Endothelial cell (in vitro differentiated cells): Measurements from ENCODE around the gene OR10A3. TPM values are rescaled to one million over a fixed set of nuclear protein-coding genes. Genes with fewer than 3 reads are reported as not detected.
A peak's percentile ranks its signal among the peaks of the same experiment; 100 is the strongest.

ENCODE experiments used
- DNase-seq: peaks from one replicate; pipeline ENCODE4 v3.0.0; 2021; ENCODE audit warnings: low spot score
- H3K27ac Mint-ChIP-seq: one replicate; pipeline ENCODE4 v1.8.0; 2021; ENCODE audit warnings: mixed read lengths, inconsistent platforms; ENCODE audit not compliant: unreplicated experiment
- H3K27me3 Mint-ChIP-seq: one replicate; pipeline ENCODE4 v1.8.0; 2021; ENCODE audit warnings: mild to moderate bottlenecking, moderate library complexity, mixed read lengths, inconsistent platforms; ENCODE audit not compliant: unreplicated experiment
- H3K36me3 Mint-ChIP-seq: one replicate; pipeline ENCODE4 v1.8.0; 2021; ENCODE audit warnings: mild to moderate bottlenecking, low read depth, mixed read lengths, inconsistent platforms; ENCODE audit not compliant: unreplicated experiment
- H3K4me1 Mint-ChIP-seq: one replicate; pipeline ENCODE4 v1.8.0; 2021; ENCODE audit warnings: mild to moderate bottlenecking, mixed read lengths, inconsistent platforms; ENCODE audit not compliant: unreplicated experiment
- H3K4me3 Mint-ChIP-seq: one replicate; pipeline ENCODE4 v1.8.0; 2021; ENCODE audit warnings: mild to moderate bottlenecking, mixed read lengths, inconsistent platforms; ENCODE audit not compliant: unreplicated experiment
- H3K9me3 Mint-ChIP-seq: one replicate; pipeline ENCODE4 v1.8.0; 2021; ENCODE audit warnings: mixed read lengths, inconsistent platforms; ENCODE audit not compliant: unreplicated experiment
- CTCF ChIP-seq: fragments of 200-600 bp; sonication (generic); IDR thresholded peaks from one replicate; pipeline ENCODE4 v1.5.0; 2021; ENCODE audit warnings: antibody characterized with exemption; ENCODE audit not compliant: unreplicated experiment
- total RNA-seq: library from RNA; stranded (reverse); fragmentation: NEBNext Ultra II Directional; extraction: Animal tissue kit (Norgen Biotek cat#: 25700); gene quantifications from one replicate; pipeline ENCODE4 v1.2.1, GENCODE V29; 2021; ENCODE audit not compliant: unreplicated experiment

Gene OR10A3
- total RNA-seq, 1 donor from 2014 or later = not detected

- TF ChIP-seq CTCF = no peak
- DNase-seq = no peak
- peaks cover 55% of the 10 kb centered on the region for H3K4me1 Mint-ChIP-seq
- no peaks in the 10 kb centered on the region for H3K36me3 Mint-ChIP-seq
- H3K4me3 Mint-ChIP-seq = no peak overlapping the region
- H3K27me3 Mint-ChIP-seq = no peaks in the 10 kb centered on the region
- H3K9me3 Mint-ChIP-seq = no peaks in the 10 kb centered on the region
- H3K27ac Mint-ChIP-seq = peak overlapping the region; percentile 88
Observed at GRCh38 chr11:7906481-7906880, 35.0 kb downstream of the OR10A3 start.

DNA sequence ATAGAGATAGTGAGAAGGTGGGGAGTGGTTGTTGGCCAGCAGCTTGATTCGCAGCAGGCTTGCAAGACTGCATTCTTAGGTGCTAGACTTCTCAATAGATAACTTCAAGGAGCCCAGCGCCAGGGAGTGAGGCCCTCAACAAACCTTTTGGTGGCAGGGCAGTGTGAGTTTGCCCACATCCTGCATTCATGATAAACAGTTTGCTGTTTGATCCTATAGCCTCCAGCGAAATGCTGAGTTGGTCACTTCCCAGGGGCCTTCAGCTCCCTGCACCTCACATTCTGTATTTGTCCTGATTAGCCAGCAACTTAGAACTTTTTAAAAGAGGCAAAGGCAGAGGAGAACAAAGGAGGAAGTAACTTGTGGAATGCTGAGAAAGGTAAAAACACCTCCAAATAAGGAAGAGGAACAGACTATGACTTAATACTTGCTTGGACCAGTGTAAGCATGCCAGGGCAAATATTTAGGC, 35.5 kb downstream of the OR10A3 start:
- DNase-seq = no peak
- peak overlapping the region; percentile 88 for H3K27ac Mint-ChIP-seq
- no peaks in the 10 kb centered on the region for H3K36me3 Mint-ChIP-seq
- H3K9me3 Mint-ChIP-seq = no peaks in the 10 kb centered on the region
- no peak for TF ChIP-seq CTCF
- peaks cover 55% of the 10 kb centered on the region for H3K4me1 Mint-ChIP-seq
- no peak overlapping the region for H3K4me3 Mint-ChIP-seq
- H3K27me3 Mint-ChIP-seq = no peaks in the 10 kb centered on the region

DNA sequence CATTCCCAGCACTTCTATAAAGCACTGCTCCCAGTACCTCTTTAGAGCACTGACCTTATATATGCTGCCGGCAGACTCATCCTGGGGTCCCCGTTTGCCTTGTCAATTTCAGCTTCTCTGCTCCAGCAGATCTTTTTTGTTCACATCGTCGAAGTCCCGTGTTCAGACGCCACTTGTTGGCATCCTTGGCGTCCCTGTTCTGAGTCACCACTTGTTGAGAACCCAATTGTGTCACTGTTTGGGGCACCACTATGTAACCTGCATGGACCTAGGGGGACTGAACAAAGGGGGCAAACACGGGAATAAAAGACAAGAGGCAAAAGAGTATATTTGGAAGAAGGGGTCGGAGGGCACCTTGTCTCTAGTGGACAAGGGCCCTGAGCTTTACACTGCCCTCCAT, 36.0 kb downstream of the OR10A3 start:
- Mint-ChIP-seq H3K4me3 (no peak overlapping the region), H3K4me1 (peaks cover 54% of the 10 kb centered on the region), H3K27ac (peak overlapping the region; percentile 65), H3K27me3 (no peaks in the 10 kb centered on the region), H3K36me3 (no peaks in the 10 kb centered on the region), H3K9me3 (no peaks in the 10 kb centered on the region)
- no peak for DNase-seq
- no peak for TF ChIP-seq CTCF

DNA sequence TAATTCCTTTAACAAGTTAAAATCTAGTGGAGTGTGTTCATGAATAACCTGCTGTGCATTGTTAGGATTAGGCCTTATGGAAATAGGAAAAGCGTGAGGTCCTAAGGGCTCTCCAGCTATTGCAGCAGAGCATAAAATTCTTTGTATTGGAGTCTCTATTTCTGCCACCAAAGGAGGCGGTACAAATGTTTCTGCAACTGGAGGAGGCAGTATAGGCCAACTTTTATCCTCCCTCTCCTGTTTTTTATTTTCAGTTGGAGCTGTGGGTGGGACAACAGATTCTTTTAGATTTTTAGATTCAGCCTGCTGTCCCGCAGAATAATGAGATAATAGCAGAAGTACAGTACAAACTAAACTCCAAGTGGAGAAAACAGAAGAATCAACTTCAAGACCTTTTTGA, 36.6 kb downstream of the OR10A3 start:
- no peak overlapping the region for H3K4me3 Mint-ChIP-seq

GRCh38 chr11:7903940-7904339, 37.6 kb downstream of the OR10A3 start:
- Mint-ChIP-seq H3K36me3 (peaks cover 10% of the 10 kb centered on the region), H3K4me1 (peaks cover 46% of the 10 kb centered on the region), H3K27me3 (no peaks in the 10 kb centered on the region), H3K27ac (no peak overlapping the region), H3K4me3 (no peak overlapping the region), H3K9me3 (no peaks in the 10 kb centered on the region)
- no peak for TF ChIP-seq CTCF
- DNase-seq = no peak

More for the DNA sequence above, 36.6 kb downstream of the OR10A3 start:
- H3K4me1 Mint-ChIP-seq = peaks cover 49% of the 10 kb centered on the region
- no peak overlapping the region for H3K27ac Mint-ChIP-seq
- H3K36me3 Mint-ChIP-seq = peaks cover 2% of the 10 kb centered on the region
- TF ChIP-seq CTCF = no peak
- no peak for DNase-seq
- H3K27me3 Mint-ChIP-seq = no peaks in the 10 kb centered on the region
- H3K9me3 Mint-ChIP-seq = no peaks in the 10 kb centered on the region
